ENCODE measurements around the gene FXYD2.

Gene FXYD2

GRCh38 chr11:117793583-117793982 lies 31.0 kb downstream of the FXYD2 start:
- Mint-ChIP-seq H3K27ac (no peak overlapping the region), H3K4me3 (no peak overlapping the region), H3K36me3 (ENCODE audit: low read depth) (no peaks in the 10 kb centered on the region), H3K9me3 (no peaks in the 10 kb centered on the region), H3K4me1 (peaks cover 57% of the 10 kb centered on the region), H3K27me3 (ENCODE audit: low read depth) (peaks cover 79% of the 10 kb centered on the region)
- TF ChIP-seq CTCF (IDR thresholded peaks at IDR 0.05; ENCODE audit: unreplicated experiment in 3 of 3): no peak

- Mint-ChIP-seq H3K4me3 (no peak overlapping the region), H3K36me3 (ENCODE audit: low read depth) (no peaks in the 10 kb centered on the region)
Measured at GRCh38 chr11:117792992-117793391, 31.6 kb downstream of the FXYD2 start.

GRCh38 chr11:117792241-117792640 lies 32.3 kb downstream of the FXYD2 start:
- TF ChIP-seq CTCF (IDR thresholded peaks at IDR 0.05; ENCODE audit: unreplicated experiment in 3 of 3): no peak
- H3K4me3 Mint-ChIP-seq: no peak overlapping the region
- H3K4me1 Mint-ChIP-seq: peaks cover 59% of the 10 kb centered on the region
- H3K36me3 Mint-ChIP-seq (ENCODE audit: low read depth): no peaks in the 10 kb centered on the region
- peaks cover 70% of the 10 kb centered on the region for H3K27me3 Mint-ChIP-seq (ENCODE audit: low read depth)
- H3K9me3 Mint-ChIP-seq: no peaks in the 10 kb centered on the region
- no peak overlapping the region for H3K27ac Mint-ChIP-seq

More at GRCh38 chr11:117792992-117793391, 31.6 kb downstream of the FXYD2 start:
- H3K27ac Mint-ChIP-seq: no peak overlapping the region
- peaks cover 76% of the 10 kb centered on the region for H3K27me3 Mint-ChIP-seq (ENCODE audit: low read depth)
- TF ChIP-seq CTCF (IDR thresholded peaks at IDR 0.05; ENCODE audit: unreplicated experiment in 3 of 3): no peak
- H3K4me1 Mint-ChIP-seq: peaks cover 58% of the 10 kb centered on the region
- H3K9me3 Mint-ChIP-seq: no peaks in the 10 kb centered on the region

GRCh38 chr11:117790279-117790678 lies 34.3 kb downstream of the FXYD2 start:
- H3K36me3 Mint-ChIP-seq (ENCODE audit: low read depth): no peaks in the 10 kb centered on the region
- H3K4me3 Mint-ChIP-seq: no peak overlapping the region
- H3K27me3 Mint-ChIP-seq (ENCODE audit: low read depth): peaks cover 65% of the 10 kb centered on the region
- H3K27ac Mint-ChIP-seq: peak overlapping the region in 2 of 3 experiments; percentile 21 to 72
- H3K4me1 Mint-ChIP-seq: peaks cover 72% of the 10 kb centered on the region
- TF ChIP-seq CTCF (IDR thresholded peaks at IDR 0.05; ENCODE audit: unreplicated experiment in 3 of 3): no peak
- H3K9me3 Mint-ChIP-seq: no peaks in the 10 kb centered on the region

- Mint-ChIP-seq H3K4me3 (peak overlapping the region in 2 of 3 experiments; percentile 31 to 76), H3K36me3 (ENCODE audit: low read depth) (no peaks in the 10 kb centered on the region), H3K27me3 (ENCODE audit: low read depth) (peaks cover 60% of the 10 kb centered on the region), H3K4me1 (peaks cover 71% of the 10 kb centered on the region), H3K27ac (peak overlapping the region in 2 of 3 experiments; percentile 25 to 70), H3K9me3 (no peaks in the 10 kb centered on the region)
- no peak for TF ChIP-seq CTCF (IDR thresholded peaks at IDR 0.05; ENCODE audit: unreplicated experiment in 3 of 3)
Measured at GRCh38 chr11:117789241-117789640, 35.3 kb downstream of the FXYD2 start.

- peaks cover 54% of the 10 kb centered on the region for H3K27me3 Mint-ChIP-seq (ENCODE audit: low read depth)
- peak overlapping the region; percentile 13 to 36 (median 17) for H3K27ac Mint-ChIP-seq
- no peak for TF ChIP-seq CTCF (IDR thresholded peaks at IDR 0.05; ENCODE audit: unreplicated experiment in 3 of 3)
- H3K36me3 Mint-ChIP-seq (ENCODE audit: low read depth): no peaks in the 10 kb centered on the region
- H3K9me3 Mint-ChIP-seq: no peaks in the 10 kb centered on the region
- peaks cover 75% of the 10 kb centered on the region for H3K4me1 Mint-ChIP-seq
- peak overlapping the region in 2 of 3 experiments; percentile 10 to 35 for H3K4me3 Mint-ChIP-seq
Measured at GRCh38 chr11:117786135-117786870, 38.2 kb downstream of the FXYD2 start.
